GM19043 (cell line): ENCODE data around the gene ROR2.

ENCODE experiments used
- ATAC-seq: cut with Tn5 transposase; IDR thresholded peaks from one replicate; pipeline ENCODE4 v1.9.1; 2021; ENCODE audit warnings: low read depth; ENCODE audit not compliant: unreplicated experiment

ROR2 gene

GRCh38 chr9:91884696-91885687 lies 65.0 kb downstream of the ROR2 start:
- ATAC-seq: no peak

- ATAC-seq: no peak
These were observed 65.9 kb downstream of the ROR2 start for GRCh38 chr9:91884153-91884552.

GRCh38 chr9:91883503-91883902 lies 66.5 kb downstream of the ROR2 start:
- ATAC-seq: no peak

- no peak for ATAC-seq
These were observed 67.4 kb downstream of the ROR2 start for GRCh38 chr9:91882627-91883026.

- no peak for ATAC-seq
These were observed 69.6 kb downstream of the ROR2 start for GRCh38 chr9:91880378-91880972.

GRCh38 chr9:91879231-91879630 lies 70.8 kb downstream of the ROR2 start:
- ATAC-seq: no peak

GRCh38 chr9:91873637-91874051 lies 76.4 kb downstream of the ROR2 start:
- no peak for ATAC-seq

- no peak for ATAC-seq
These were observed 81.2 kb downstream of the ROR2 start for GRCh38 chr9:91868732-91869391.

GRCh38 chr9:91867740-91868139 lies 82.3 kb downstream of the ROR2 start:
- ATAC-seq: no peak

- ATAC-seq: no peak
These were observed 85.0 kb downstream of the ROR2 start for GRCh38 chr9:91865041-91865440.

GRCh38 chr9:91864380-91864779 lies 85.6 kb downstream of the ROR2 start:
- no peak for ATAC-seq

GRCh38 chr9:91863469-91863868 lies 86.6 kb downstream of the ROR2 start:
- no peak for ATAC-seq

GRCh38 chr9:91858213-91859030 lies 91.6 kb downstream of the ROR2 start:
- ATAC-seq: no peak

- no peak for ATAC-seq
These were observed 92.5 kb downstream of the ROR2 start for GRCh38 chr9:91857291-91858212.

GRCh38 chr9:91856419-91856818 lies 93.6 kb downstream of the ROR2 start:
- no peak for ATAC-seq

GRCh38 chr9:91855196-91855595 lies 94.8 kb downstream of the ROR2 start:
- ATAC-seq: no peak

GRCh38 chr9:91852801-91853347 lies 97.2 kb downstream of the ROR2 start:
- no peak for ATAC-seq

GRCh38 chr9:91849694-91850093 lies 100.3 kb downstream of the ROR2 start:
- no peak for ATAC-seq

GRCh38 chr9:91848146-91848545 lies 101.9 kb downstream of the ROR2 start:
- ATAC-seq: no peak
